Body of pancreas (tissue), 4 donors: Measurements from ENCODE around the gene NR6A1.

ENCODE experiments used
- POLR2A ChIP-seq, 3 donors: fragments of 450-650 bp; IDR thresholded peaks; one replicate each; pipeline ENCODE4 v1.6.1; 2016; ENCODE audit warnings: antibody characterized with exemption in 3 of 3, mild to moderate bottlenecking in 2 of 3
- TF ChIP-seq, protein P1 (sequence below), 7 experiments: fragments of 450-650 bp in 4 of 7; fragments of 200-600 bp in 3 of 7; sonication (generic) in 3 of 7; IDR thresholded peaks; one replicate each; pipeline ENCODE4 v1.5.1; 2016 to 2019; ENCODE audit warnings: antibody characterized with exemption in 7 of 7

- TF ChIP-seq, protein P1, sequence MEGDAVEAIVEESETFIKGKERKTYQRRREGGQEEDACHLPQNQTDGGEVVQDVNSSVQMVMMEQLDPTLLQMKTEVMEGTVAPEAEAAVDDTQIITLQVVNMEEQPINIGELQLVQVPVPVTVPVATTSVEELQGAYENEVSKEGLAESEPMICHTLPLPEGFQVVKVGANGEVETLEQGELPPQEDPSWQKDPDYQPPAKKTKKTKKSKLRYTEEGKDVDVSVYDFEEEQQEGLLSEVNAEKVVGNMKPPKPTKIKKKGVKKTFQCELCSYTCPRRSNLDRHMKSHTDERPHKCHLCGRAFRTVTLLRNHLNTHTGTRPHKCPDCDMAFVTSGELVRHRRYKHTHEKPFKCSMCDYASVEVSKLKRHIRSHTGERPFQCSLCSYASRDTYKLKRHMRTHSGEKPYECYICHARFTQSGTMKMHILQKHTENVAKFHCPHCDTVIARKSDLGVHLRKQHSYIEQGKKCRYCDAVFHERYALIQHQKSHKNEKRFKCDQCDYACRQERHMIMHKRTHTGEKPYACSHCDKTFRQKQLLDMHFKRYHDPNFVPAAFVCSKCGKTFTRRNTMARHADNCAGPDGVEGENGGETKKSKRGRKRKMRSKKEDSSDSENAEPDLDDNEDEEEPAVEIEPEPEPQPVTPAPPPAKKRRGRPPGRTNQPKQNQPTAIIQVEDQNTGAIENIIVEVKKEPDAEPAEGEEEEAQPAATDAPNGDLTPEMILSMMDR (IDR thresholded peaks at IDR 0.05): no peak
- no peak for TF ChIP-seq POLR2A (IDR thresholded peaks at IDR 0.05)
Measured at GRCh38 chr9:124598048-124598447, 173.1 kb downstream of the NR6A1 start.
